ENCODE results near the gene DCLRE1C.
"Not testable (repeated sequence)": the region's sequence is repeated elsewhere in the genome, so short reads cannot be mapped to it uniquely, and the experiment has no call there.

The DCLRE1C gene

GRCh38 chr10:14884082-14884481 is 69.8 kb downstream of the DCLRE1C start:
- no peak for DNase-seq (ENCODE audit: low read depth in 3 of 3, low spot score in 1 of 3)

- DNase-seq (ENCODE audit: low read depth in 3 of 3, low spot score in 1 of 3) = no peak
Observed at GRCh38 chr10:14880229-14880628, 73.7 kb downstream of the DCLRE1C start.

GRCh38 chr10:14879928-14880193 is 74.0 kb downstream of the DCLRE1C start:
- no peak for DNase-seq (ENCODE audit: low read depth in 3 of 3, low spot score in 1 of 3)

DNA sequence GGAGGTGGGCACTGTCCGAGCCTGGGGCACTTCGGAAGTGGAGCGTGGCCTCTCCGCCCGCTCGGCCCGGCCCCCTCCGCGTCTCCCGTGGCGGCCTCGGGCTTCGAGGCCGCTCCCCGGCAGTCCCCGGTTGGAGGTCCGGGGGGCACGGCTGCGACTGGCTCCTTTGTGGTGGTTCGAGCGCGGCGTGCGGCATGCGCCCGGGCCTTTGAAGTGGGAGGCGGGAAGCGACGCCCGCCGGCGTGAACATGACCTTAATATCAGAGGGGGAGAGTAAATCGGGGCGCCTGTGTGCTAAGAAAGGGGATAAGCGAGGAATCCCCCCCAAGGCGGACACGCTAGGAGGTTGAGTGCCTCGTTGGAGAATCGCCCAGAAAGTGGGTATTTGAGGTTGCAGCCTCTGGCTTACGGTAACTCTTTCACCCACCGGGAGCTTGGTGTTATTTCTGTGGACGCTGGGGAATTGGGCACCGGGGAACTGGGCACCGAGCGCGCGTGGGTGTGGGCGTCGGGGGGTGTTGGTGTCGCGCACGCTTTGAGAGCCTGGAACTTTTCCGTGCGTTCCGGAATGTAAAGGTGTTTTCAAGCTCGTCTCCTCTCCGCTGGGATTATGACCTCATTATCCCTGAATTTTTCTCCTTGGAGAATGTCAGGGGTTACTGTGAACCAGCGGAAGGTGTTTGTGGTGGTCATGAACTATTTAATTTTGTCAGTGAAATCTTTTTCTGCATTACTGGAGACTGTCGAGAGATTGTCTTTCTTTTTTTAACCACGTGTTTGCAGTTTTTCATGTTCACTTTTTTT is 74.6 kb downstream of the DCLRE1C start:
- peak in 1 of 3 donors; percentile 25 for DNase-seq (ENCODE audit: low read depth in 3 of 3, low spot score in 1 of 3)

DNA sequence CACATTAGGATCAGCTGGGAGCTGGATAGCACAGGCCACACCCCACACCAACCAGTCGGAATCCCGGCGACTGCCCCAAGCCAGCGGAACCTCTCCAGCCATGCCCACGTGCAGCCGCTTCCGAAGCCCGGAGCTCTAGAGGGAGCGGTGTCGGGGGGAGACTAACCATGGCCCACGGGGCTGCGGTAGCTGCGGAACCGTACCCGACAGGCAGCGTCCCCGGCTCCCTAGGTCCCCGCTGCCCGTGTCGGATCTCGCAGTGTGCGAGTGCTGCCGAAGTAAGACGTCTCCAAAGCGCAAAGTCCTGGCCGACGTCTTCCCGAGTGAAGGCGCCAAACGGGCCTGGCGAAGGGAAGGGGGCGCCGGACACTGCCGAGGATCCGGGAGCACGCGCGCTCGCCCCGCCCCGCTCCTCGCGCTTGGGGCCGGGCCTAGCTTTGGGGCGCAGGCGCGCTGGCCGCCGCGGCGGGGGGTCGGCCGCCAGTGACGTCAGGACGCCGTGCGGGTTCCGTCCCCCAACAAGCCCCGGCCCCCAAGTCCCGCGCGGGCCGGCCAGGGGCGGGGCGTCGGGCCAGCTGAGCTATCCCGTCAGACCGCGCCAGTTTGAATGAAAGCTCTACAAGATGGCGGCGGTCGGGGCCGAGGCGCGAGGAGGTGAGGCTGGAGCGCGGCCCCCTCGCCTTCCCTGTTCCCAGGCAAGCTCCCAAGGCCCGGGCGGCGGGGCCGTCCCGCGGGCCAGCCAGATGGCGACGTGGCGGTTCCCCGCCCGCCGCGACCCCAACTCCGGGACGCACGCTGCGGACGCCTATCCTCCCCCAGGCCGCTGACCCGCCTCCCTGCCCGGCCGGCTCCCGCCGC is 75.4 kb downstream of the DCLRE1C start, which contains the start of gene SUV39H2:
Gene SUV39H2 (plus strand): TSS at position 601 of the 858 bp plus-strand sequence. CDS start 23 bp downstream, at position 624.
- DNase-seq (ENCODE audit: low read depth in 3 of 3, low spot score in 1 of 3) = peak; percentile 71 to 91 (median 86)

- no peak for DNase-seq (ENCODE audit: low read depth in 3 of 3, low spot score in 1 of 3)
Observed at GRCh38 chr10:14876764-14877163, 77.1 kb downstream of the DCLRE1C start.

DNA sequence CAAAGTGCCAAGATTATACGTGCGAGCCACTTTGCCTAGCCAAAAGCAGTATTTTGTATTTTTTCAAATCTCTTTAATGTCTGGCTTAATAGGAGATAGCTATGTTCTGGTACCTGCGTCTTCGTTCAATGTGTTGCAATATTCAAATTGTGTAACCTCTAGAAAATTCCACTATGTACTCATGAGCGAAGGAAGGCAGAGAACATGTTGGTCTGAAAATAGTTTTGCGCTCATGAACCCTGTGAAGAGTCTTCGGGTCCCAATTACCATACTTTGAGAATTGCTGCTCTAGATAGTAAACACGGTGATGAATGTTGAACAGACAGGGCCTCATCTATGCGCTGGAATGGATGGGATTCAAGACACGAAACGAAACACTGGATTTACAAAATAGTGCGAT is 78.0 kb downstream of the DCLRE1C start:
- DNase-seq (ENCODE audit: low read depth in 3 of 3, low spot score in 1 of 3) = no peak

GRCh38 chr10:14873090-14873760 is 80.7 kb downstream of the DCLRE1C start:
- DNase-seq (ENCODE audit: low read depth in 3 of 3, low spot score in 1 of 3) = no peak

- DNase-seq (ENCODE audit: low read depth in 3 of 3, low spot score in 1 of 3) = not testable (repeated sequence)
Observed at GRCh38 chr10:14864871-14865270, 89.0 kb downstream of the DCLRE1C start.

- not testable (repeated sequence) for DNase-seq (ENCODE audit: low read depth in 3 of 3, low spot score in 1 of 3)
Observed at GRCh38 chr10:14864466-14864865, 89.4 kb downstream of the DCLRE1C start.

GRCh38 chr10:14860791-14861190 is 93.1 kb downstream of the DCLRE1C start:
- no peak for DNase-seq (ENCODE audit: low read depth in 3 of 3, low spot score in 1 of 3)

DNA sequence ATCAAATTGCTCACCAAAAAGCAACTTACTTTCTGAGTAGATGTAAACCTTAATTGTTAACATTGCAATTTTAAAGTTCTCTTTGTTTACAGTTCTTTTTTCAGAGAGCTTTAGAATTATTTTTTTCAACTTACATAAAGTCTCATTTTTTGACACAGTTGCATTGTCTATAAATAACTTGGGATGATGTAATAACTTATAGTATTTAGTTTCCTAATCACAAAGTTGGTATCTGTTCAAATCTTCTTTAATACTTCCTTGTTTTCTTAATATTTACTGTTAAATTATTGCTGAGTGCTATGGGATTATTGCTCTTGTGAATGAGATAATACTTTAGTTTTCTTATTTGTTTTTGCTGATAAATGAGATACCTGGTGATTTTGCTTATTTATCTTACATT is 94.1 kb downstream of the DCLRE1C start:
- no peak for DNase-seq (ENCODE audit: low read depth in 3 of 3, low spot score in 1 of 3)

DNA sequence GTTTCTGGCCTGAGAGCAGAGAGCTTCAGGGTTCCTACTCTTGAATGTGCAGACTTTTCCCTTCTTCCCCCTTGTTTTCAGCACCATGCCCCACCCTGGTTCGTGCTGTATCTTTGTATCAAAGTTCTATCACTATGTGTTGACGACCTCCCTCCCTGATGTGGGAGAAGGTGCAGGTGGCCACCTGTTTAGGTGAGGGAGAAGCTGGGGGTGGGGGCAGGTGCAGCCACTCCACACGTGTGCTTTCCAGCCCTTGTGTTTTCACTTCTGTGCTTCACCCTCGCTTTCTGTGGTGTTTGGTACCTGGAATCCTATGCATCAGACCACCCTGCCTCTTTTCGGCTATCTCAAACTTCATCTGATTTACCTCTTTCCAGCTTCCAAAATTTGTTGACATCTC is 94.9 kb downstream of the DCLRE1C start:
- DNase-seq (ENCODE audit: low read depth in 3 of 3, low spot score in 1 of 3) = no peak

GRCh38 chr10:14858338-14858960 is 95.4 kb downstream of the DCLRE1C start:
- no peak for DNase-seq (ENCODE audit: low read depth in 3 of 3, low spot score in 1 of 3)

GRCh38 chr10:14855453-14855852 is 98.4 kb downstream of the DCLRE1C start:
- no peak for DNase-seq (ENCODE audit: low read depth in 3 of 3, low spot score in 1 of 3)

DNA sequence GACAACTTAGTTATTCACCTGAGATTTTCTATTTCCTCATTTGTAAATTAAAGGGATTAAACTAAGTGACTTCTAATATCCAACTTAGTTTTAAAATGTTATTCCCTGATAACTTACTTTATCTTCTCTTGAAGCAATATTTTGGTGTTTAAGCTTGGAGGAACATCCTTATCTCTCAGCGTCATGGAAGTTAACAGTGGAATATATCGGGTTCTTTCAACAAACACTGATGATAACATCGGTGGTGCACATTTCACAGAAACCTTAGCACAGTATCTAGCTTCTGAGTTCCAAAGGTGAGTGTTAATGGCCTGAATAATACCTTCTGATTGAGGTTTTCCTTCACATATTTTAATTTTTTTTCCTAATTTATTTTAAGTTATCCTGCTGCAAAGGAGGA is 101.7 kb downstream of the DCLRE1C start:
- no peak for DNase-seq (ENCODE audit: low read depth in 3 of 3, low spot score in 1 of 3)
